Measurements from ENCODE around the gene ACTG2.

- TF ChIP-seq EP300 (IDR thresholded peaks at IDR 0.05) (no peak), POLR2AphosphoS5 (IDR thresholded peaks at IDR 0.05) (no peak), POLR2A (IDR thresholded peaks at IDR 0.05) (no peak)
- TF ChIP-seq, protein P1, sequence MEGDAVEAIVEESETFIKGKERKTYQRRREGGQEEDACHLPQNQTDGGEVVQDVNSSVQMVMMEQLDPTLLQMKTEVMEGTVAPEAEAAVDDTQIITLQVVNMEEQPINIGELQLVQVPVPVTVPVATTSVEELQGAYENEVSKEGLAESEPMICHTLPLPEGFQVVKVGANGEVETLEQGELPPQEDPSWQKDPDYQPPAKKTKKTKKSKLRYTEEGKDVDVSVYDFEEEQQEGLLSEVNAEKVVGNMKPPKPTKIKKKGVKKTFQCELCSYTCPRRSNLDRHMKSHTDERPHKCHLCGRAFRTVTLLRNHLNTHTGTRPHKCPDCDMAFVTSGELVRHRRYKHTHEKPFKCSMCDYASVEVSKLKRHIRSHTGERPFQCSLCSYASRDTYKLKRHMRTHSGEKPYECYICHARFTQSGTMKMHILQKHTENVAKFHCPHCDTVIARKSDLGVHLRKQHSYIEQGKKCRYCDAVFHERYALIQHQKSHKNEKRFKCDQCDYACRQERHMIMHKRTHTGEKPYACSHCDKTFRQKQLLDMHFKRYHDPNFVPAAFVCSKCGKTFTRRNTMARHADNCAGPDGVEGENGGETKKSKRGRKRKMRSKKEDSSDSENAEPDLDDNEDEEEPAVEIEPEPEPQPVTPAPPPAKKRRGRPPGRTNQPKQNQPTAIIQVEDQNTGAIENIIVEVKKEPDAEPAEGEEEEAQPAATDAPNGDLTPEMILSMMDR (IDR thresholded peaks at IDR 0.05) = no peak
Measured at GRCh38 chr2:73903313-73903712, 10.5 kb downstream of the ACTG2 start.

Measured in gastroesophageal sphincter (tissue), 3 donors.